ENCODE results near the gene GCN1. TPM values are rescaled to one million over a fixed set of nuclear protein-coding genes. Genes with fewer than 3 reads are reported as not detected.
"Not testable (repeated sequence)": the region's sequence is repeated elsewhere in the genome, so short reads cannot be mapped to it uniquely, and the experiment has no call there.

The GCN1 gene
- total RNA-seq, 6 donors from 2014 or later: 48.1 to 140 (median 69.6) TPM

- TF ChIP-seq, protein P1, sequence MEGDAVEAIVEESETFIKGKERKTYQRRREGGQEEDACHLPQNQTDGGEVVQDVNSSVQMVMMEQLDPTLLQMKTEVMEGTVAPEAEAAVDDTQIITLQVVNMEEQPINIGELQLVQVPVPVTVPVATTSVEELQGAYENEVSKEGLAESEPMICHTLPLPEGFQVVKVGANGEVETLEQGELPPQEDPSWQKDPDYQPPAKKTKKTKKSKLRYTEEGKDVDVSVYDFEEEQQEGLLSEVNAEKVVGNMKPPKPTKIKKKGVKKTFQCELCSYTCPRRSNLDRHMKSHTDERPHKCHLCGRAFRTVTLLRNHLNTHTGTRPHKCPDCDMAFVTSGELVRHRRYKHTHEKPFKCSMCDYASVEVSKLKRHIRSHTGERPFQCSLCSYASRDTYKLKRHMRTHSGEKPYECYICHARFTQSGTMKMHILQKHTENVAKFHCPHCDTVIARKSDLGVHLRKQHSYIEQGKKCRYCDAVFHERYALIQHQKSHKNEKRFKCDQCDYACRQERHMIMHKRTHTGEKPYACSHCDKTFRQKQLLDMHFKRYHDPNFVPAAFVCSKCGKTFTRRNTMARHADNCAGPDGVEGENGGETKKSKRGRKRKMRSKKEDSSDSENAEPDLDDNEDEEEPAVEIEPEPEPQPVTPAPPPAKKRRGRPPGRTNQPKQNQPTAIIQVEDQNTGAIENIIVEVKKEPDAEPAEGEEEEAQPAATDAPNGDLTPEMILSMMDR (IDR thresholded peaks at IDR 0.05): no peak
- TF ChIP-seq POLR2A (IDR thresholded peaks at IDR 0.05) (no peak), EP300 (IDR thresholded peaks at IDR 0.05) (no peak), POLR2AphosphoS5 (IDR thresholded peaks at IDR 0.05) (no peak)
- Histone ChIP-seq H3K9me3 (no peaks in the 10 kb centered on the region), H3K27ac (no peak overlapping the region), H3K36me3 (peaks cover 34 to 83% (median 68%) of the 10 kb centered on the region in 4 donors), H3K27me3 (no peaks in the 10 kb centered on the region), H3K4me1 (no peaks in the 10 kb centered on the region), H3K4me3 (no peak overlapping the region)
- no peak for ATAC-seq (ENCODE audit: low FRiP score in 2 of 2)
- WGBS, 2 donors: 94% methylated on average over 19 to 24 of the region's 24 CpGs
- DNase-seq: peak in 1 of 2 donors; percentile 69
Observed at GRCh38 chr12:120212301-120212700, 17.8 kb upstream of the GCN1 start.

DNA sequence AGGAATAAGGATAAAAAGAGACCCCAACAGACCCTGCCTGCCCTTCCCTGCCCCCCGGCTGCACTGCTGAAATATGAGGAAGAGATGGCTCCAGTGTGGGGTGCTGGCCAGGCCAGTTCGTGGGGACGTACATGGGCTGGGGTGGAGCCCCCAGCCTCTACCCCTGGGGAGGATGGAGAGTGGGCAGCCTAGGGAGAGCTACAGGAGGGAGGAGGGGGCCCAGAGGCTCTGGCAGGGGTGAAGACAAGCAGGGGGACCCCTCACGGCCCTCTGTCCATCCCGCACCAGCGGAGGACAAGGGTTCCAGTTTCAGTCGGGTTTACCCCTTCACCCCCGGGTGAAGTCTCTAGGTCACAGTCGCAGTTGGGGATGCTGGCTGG is 17.4 kb upstream of the GCN1 start:
- H3K4me3 ChIP-seq: no peak overlapping the region
- WGBS, 2 donors: 91 to 94% methylated on average over 7 to 9 of the region's 9 CpGs
- no peaks in the 10 kb centered on the region for H3K4me1 ChIP-seq
- no peak for ATAC-seq (ENCODE audit: low FRiP score in 2 of 2)
- DNase-seq: no peak
- TF ChIP-seq EP300 (IDR thresholded peaks at IDR 0.05): no peak
- TF ChIP-seq POLR2AphosphoS5 (IDR thresholded peaks at IDR 0.05): no peak
- TF ChIP-seq, protein P1 (IDR thresholded peaks at IDR 0.05): no peak
- TF ChIP-seq POLR2A (IDR thresholded peaks at IDR 0.05): no peak
- no peak overlapping the region for H3K27ac ChIP-seq
- peaks cover 34 to 83% (median 65%) of the 10 kb centered on the region in 4 donors for H3K36me3 ChIP-seq
- no peaks in the 10 kb centered on the region for H3K27me3 ChIP-seq
- no peaks in the 10 kb centered on the region for H3K9me3 ChIP-seq

DNA sequence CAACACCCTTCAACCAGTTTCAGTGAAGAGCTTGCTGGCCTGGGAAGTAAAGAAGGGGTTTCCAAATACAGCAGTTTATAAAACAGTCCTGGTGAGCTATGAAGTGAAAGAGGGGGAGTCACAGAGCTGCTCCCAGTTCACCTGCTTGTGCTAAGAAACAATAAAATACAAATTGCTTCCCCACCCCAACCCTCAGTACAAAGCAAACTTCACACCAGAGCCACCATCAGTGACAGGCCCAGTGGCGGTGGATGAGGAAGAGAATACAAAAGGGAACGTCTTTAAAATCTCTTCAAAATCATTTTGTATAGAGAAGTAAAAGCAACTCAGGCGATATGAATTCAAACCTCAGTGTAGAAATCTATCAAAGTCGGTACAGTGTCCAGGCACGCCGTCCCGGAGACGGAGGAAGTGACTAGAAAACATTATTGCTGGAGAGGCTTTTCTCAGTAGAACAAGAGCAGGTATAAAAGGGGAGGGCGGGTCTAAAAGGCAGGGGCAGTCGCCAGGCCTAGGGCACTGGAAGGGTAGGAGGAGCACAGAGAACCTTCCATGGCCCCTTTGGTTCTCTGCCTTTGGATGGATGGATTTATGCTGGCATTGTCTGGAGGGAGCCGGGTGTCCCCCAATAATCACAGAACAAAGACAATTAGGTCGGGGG is 16.9 kb upstream of the GCN1 start:
- H3K36me3 ChIP-seq: peaks cover 34 to 81% (median 62%) of the 10 kb centered on the region in 4 donors
- H3K27me3 ChIP-seq: no peaks in the 10 kb centered on the region
- no peak overlapping the region for H3K4me3 ChIP-seq
- ATAC-seq (ENCODE audit: low FRiP score in 2 of 2): no peak
- H3K9me3 ChIP-seq: no peaks in the 10 kb centered on the region
- 89 to 91% methylated on average over 12 of the region's 12 CpGs for WGBS, 2 donors
- no peaks in the 10 kb centered on the region for H3K4me1 ChIP-seq
- no peak for TF ChIP-seq POLR2A (IDR thresholded peaks at IDR 0.05)
- TF ChIP-seq EP300 (IDR thresholded peaks at IDR 0.05): no peak
- no peak for TF ChIP-seq POLR2AphosphoS5 (IDR thresholded peaks at IDR 0.05)
- TF ChIP-seq, protein P1 (IDR thresholded peaks at IDR 0.05): no peak
- no peak overlapping the region for H3K27ac ChIP-seq
- DNase-seq: no peak

DNA sequence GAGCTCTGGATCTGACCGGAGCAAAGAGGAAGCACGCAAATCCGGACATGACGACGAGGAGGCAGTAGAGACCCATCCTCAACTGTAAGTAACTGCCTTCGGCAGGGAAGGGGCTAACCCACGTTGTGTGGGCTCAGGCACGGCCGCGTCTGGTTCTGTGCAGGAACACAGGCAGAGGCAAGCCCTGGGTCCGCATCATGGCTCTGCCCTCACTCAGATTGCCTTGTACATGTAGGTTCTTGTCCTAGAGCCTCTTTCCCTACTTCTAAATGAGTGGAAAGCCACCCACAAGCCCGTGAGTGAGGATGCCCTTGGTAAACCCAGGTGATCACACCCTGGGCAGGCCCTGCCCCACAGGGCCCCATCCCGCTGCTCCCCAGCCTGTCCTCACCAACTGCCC is 15.3 kb upstream of the GCN1 start:
- H3K9me3 ChIP-seq: no peaks in the 10 kb centered on the region
- TF ChIP-seq EP300 (IDR thresholded peaks at IDR 0.05) (no peak), POLR2A (IDR thresholded peaks at IDR 0.05) (no peak), POLR2AphosphoS5 (IDR thresholded peaks at IDR 0.05) (no peak)
- TF ChIP-seq, protein P1 (IDR thresholded peaks at IDR 0.05): no peak
- DNase-seq (no peak), ATAC-seq (ENCODE audit: low FRiP score in 2 of 2) (no peak)
- H3K27me3 ChIP-seq: no peaks in the 10 kb centered on the region
- no peak overlapping the region for H3K27ac ChIP-seq
- H3K4me1 ChIP-seq: no peaks in the 10 kb centered on the region
- WGBS, 2 donors: 90 to 92% methylated on average over 11 to 13 of the region's 13 CpGs
- peaks cover 30 to 65% (median 49%) of the 10 kb centered on the region in 4 donors for H3K36me3 ChIP-seq
- H3K4me3 ChIP-seq: no peak overlapping the region

GRCh38 chr12:120207227-120207626 is 12.7 kb upstream of the GCN1 start:
- Histone ChIP-seq H3K9me3 (no peaks in the 10 kb centered on the region), H3K4me3 (no peak overlapping the region), H3K27ac (no peak overlapping the region), H3K36me3 (peaks cover 9 to 39% (median 22%) of the 10 kb centered on the region in 4 donors), H3K27me3 (no peaks in the 10 kb centered on the region), H3K4me1 (no peaks in the 10 kb centered on the region)
- ATAC-seq (ENCODE audit: low FRiP score in 2 of 2) (no peak), DNase-seq (no peak)
- no peak for TF ChIP-seq EP300 (IDR thresholded peaks at IDR 0.05)
- TF ChIP-seq POLR2A (IDR thresholded peaks at IDR 0.05): no peak
- no peak for TF ChIP-seq POLR2AphosphoS5 (IDR thresholded peaks at IDR 0.05)
- TF ChIP-seq, protein P1 (IDR thresholded peaks at IDR 0.05): no peak
- 93 to 94% methylated on average over 10 to 13 of the region's 13 CpGs for WGBS, 2 donors

- not testable (repeated sequence) for ATAC-seq (ENCODE audit: low FRiP score in 2 of 2); H3K27me3 ChIP-seq; H3K4me3 ChIP-seq; H3K27ac ChIP-seq; H3K4me1 ChIP-seq; DNase-seq; H3K9me3 ChIP-seq
- H3K36me3 ChIP-seq: peaks cover 5 to 35% (median 18%) of the 10 kb centered on the region in 4 donors
- WGBS, 2 donors: 96 to 97% methylated on average over 5 of the region's 5 CpGs
Observed at GRCh38 chr12:120206781-120207180, 12.3 kb upstream of the GCN1 start.

Data from upper lobe of left lung (tissue), 6 donors.